Stimulated activated CD4-positive, alpha-beta T cell treated with anti-CD3 and anti-CD28 coated beads, TNF-alpha, amount 100 ng/mL, for 24 hours (primary cell): ENCODE data around the gene CTSZ.
"Not testable (repeated sequence)": the region's sequence is repeated elsewhere in the genome, so short reads cannot be mapped to it uniquely, and the experiment has no call there.

ENCODE experiments used
- DNase-seq, 3 experiments: peaks; one replicate each; pipeline ENCODE4 v3.0.0-alpha.2; 2020; ENCODE audit warnings: low read depth in 3 of 3

Gene CTSZ

DNA sequence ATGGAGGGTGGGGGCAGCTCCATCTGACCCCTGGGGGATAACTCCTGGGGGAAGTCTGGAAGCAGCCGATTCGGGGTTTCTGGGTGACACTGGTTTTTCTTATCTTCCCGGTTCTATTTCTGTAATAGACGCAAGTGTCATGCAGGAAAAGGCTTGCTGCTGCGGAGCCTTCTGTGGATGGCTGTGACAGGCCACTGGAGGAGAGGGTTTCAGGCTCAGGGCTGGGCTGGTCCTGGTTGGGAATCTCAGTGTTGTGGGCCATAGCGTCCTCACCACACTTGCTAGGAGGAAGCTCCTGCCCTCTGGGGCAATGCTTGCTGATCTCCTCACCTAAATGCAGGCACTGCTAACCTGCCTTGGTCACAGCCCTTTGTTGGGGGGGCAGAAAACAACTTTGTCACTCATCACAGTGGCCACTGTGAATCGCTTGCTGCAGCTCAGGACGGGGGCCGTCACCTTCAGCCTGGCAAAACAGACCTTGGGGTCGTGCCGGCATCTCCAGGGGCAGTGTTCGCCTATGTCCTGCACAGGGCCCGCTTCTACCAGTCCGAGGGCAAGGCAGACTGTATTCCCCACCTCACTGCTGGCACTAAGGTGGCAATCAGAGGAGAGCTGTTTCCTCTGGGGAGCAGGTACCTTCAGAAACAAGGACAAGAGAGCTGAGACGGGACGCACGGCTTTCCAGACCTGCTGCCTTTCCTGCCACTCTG lies 7.8 kb upstream of the CTSZ start:
- DNase-seq: no peak

DNA sequence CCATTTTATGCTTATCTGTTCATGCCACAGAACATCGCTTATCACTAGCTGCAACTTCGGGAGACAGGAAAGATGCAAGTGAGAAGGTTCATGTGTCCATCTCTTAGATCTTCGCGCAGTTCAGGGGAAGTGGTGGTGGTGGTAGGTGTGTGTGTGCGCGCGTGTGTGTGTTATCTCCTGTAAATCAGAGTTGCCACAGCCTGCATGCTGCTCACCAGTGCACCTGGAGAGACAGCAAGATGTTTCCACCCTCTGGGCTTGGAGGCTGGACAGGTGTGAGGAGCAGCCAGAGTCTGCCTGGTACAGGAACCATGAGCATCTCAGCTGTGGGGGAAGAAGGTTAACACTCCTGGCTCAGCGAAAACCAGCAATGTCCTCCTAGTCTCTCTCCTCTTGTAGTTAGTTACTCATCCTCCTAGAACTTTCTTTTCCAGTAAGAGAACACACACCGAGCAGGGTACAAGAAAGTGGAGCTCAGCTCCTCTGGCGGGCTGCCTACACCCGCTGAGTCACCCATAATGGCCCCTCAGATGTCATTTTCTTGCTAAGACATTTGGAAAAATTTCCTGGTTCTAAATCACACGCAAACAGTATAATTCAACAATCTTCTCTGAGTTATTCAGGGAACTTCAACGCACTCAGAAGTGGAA lies 7.0 kb upstream of the CTSZ start:
- DNase-seq: no peak

DNA sequence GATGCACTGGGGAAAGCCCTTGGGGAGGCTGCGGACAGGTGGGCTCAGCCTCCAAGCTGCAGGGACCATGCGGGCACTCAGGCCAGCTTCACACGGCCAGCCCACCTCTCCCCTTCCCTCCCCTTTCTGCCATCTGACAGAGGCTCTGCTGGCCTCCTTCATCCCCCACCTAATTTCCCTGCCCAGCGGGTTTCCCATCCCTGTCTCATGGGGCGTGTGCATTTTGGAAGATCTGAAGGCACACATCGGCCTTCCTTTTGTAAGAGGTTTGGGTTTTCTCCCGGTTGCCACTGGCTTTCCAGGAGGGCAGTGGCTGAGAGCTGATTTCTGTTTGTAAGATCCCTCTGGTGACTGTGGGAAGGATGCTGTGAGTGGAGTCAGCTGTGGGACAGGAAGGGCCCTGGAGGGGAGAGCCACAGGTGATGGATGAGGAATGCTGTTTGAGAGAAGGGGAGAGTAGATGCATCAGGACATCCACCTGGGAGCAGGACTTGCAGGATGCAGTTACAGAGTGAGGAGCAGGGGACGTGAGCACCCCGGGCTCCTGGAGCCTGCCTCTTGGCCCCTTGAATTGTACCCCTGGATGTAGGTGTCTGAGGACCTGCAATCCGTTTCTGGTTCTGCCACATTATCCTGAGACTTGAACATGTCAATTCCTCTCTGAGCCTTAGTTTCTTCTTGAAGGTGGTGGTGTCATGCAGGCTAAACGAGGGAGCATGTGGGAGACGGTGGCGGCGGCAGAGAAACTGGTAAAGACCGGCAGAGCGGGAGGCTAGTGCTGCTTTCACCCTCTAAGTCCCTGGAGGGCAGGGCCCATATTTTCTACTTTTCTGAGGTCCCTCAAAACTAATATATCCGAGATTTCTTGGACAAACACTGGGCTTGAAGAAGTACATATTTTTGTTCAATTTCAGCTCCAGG lies 6.2 kb upstream of the CTSZ start:
- DNase-seq: no peak

DNA sequence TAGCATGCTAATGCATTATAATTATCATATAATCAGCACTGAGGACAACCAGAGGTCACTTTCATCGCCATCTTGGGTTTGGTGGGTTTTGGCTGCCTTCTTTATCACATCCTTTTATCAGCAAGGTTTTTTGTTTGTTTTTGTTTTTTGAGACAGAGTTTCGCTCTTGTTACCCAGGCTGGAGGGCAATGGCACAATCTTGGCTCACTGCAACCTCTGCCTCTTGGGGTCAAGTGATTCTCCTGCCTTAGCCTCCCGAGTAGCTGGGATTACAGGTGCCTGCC lies 4.8 kb upstream of the CTSZ start:
- DNase-seq: not testable (repeated sequence)

DNA sequence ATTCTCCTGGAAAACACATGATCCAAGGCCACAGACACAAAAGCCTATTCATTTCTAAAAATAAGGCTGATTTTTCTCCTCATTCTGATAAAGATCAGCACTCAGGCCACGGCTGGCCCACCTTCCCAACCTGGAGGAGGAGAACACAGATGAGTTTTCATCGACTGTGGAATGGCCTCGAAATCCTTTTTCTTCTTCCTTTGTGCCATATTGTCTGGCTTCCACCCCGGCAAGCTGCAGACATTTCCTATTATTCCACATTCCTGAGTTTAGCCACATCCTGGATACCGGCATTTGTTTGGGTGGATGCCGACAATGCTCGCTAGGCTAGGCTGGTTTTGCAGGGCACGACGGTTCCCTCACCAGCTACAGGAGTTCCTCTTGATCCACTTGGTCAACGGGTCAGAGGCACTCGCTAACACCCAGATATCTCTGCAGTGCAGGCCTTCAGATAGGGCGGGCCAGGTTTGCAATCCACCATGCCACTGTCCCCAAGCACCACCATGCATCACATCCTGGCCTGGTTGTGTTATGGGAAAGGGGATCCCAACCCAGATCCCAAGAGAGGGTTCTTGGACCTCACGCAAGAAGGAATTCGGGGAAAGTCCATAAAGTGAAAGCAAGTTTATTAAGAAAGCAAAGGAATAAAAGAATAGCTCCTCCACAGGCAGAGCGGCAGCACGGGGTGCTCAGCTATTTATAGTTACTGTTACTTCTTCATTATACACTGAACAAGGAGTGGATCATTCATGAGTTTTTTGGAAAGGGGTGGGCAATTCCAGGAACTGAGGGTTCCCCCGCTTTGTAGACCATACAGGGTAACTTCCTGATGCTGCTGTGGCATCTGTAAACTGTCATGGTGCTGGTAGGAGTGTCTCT lies 4.2 kb upstream of the CTSZ start:
- DNase-seq: no peak

DNA sequence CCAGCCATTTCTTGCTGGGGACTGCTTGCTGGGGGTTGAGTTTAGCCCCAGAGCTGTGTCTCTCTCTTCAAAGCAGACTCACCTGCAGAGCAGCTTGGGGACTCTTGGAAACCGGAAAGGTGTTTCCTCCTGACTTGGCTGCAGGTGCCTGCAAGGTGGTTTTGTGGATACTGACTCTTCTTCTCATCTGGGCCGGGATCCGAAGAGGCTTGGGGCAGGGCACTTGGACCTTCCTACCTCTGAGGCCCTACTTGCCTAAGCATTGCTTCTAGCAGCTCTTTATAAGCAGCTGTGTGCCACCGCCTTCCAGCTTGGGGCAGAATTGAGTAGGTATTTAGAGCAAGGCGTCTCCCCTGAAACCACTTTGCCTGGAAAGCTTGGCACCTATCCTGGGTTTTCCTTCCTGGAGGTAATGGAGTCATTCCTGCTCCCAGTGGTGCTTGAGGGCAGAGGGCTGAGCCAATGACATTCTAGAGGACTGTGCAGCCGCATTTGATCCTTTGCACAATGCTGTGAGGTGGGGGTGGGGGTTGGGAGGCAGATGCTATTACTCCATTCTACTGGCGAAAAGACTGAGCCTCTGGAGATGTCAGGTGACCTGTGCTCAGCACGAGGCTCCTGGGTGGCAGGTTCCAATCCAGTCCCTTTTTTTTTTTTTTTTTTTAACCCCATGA lies 3.4 kb upstream of the CTSZ start:
- DNase-seq: no peak

DNA sequence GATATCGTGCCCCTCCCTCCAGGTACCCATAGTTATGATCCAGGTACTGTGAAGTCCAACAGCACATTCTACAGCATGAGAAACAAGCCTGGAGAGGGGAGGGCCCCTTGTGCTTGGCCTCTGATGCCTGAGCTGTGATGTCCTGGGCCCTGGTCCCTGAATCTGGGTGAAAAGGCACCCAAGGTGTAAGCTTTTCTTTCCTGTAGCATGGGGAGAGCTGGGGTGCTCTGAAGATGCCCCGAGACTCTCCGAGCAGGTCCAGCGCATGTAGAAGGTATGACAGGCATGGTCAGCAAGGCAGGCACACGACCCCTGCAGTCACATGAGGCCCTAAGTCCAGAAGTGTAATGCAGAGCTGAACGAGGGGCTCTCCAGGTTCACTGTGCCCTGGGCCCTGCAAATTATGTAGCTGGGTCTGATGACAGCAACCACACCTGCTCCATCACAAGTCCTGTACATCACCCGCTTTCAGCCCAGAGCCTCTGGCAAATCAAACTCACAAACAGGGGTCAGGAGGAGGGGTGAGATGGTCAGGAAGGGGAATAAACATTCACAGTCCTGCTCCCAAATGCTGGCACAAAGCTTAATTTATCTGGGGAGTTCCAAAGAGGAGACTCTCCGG lies 1.8 kb upstream of the CTSZ start:
- no peak for DNase-seq

DNA sequence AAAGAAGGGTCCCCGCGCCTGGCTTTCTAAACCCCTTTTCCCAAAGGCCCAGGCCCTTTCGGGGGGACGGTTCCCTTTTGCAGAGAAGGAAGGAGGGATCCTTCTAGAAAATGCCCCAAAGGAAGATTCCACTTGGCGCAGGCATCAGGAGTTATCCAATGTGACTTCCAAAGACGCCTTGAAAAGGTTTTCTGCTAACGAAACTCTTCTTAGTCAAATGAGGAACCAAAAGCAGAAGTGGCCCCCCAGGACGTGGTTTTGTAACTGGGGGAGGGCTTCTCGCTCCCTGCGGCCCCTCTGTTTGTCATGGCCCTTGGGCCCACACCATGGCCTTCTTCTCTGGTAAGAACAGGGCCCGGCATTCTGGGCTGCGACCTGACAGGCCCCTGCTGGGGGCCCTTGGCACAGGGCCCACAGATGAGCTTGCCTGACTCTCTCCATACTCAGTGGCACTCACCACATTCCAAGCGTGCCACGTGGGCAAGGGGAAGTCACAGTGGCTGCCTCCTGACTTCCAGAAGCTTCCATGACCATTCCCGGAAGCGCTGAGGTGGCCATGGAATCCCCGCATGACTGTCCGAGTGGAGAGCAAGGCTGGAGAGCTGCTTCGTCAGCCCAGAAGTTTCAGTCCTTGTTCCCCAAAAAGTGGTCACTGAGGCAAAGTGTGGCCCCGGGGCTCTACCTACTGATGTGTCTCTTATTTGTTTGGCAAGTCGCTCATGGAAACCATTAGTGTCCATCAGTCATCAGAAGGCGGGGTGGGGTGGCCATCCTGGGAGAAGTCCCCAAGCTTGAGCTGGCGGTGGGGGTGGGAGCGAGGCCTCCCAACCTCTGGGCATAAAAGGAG lies 834 bp upstream of the CTSZ start:
- DNase-seq: no peak

DNA sequence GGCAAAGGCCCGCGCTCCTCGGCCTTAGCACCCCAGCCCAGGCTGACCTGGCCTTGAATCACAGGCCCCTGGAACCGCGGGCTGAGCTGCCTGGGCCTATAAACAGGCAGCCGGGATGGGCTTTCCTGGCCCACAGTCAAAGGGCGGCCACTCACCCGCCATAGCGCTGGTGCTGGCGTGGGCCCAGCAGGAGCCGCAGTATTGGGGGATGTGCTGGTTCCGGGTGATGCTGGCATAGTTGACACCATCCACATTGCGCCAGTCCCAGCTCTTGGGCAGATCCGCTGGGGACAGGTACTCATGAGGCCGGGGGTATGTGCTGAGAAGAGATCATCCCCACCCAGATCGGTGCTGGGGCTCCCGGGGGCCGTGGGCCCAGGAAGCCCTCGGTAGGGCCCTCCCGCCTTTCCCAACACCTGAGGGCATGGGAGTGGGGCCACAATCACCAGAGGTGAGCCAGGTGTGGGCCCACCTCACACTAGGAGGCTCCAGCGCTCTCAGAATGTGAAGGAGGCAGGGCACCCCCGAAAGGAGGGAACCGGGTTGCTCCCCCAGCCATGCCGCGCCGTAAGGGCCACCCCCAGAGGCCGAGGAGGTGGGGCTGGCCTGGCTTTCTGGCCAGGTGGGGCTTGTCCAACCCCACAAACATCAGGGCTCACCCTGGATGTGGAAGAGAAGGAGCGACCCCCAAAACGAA lies 739 bp downstream of the CTSZ start:
- no peak for DNase-seq

DNA sequence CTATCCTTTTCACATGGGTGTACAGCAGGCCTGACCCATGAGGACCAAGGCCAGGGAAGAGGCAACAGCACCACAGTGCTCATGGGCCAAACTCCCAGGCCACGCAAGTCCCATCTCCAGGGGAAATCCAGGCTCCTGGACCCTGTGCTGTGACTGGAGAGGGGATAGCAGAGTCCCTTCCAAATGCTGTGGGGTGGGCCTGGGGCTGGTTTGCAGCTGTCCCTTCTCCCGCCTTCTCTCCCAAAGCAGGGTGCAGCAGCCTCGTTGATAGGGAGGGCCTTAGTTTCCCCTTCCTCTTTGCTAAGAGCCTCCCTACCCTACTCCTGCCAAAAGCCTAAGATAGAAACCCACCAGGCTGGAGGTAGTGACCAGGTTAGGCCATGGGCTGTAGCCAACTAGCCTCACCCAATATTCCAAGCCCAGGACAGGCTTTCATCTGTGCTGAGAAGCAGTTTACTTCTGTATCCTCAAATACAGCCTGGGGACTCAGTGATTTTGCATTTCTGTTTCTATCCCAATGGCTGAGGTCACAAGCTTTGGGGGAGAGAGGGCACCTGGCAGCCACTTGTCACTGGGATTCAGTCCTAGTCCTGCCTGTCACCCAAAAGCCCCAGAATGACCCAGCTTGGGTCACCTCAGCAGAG lies 1.4 kb downstream of the CTSZ start:
- DNase-seq: no peak

DNA sequence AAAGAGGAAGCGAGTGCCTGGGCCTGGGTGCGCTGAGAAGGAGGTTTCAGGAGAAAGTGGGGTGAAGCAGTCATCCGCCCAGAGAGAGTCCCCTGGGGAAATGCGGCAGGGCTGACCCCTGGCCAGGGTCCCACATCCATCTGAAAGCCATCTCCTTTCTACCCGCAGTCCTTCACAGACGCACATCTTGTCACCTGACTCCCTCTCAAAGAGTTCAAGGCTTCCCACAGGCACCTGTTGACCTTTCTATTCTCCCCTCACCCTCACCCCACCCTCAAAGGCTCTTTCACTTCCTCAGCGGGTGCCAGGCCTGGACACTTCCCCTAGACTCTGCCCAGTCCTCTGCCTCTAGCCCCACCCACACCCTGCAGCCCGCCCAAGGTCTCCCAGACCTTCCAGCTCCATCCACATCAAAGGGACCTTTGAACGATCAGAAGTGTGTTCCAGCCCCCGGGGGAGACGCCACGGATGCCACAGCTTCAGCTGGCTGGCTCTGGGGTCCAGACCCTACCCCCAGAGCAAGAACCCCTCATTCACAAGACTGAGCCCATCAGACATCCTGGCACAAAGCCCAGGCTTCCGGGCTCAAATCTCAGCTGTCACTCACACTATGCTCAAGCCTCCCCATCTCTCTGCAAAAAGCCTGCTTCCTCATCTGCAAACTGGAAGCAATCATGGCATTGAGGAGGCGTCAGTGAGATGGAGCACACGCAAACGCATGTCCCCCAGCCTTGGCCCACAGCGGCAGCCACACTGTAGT lies 2.1 kb downstream of the CTSZ start:
- DNase-seq: no peak

DNA sequence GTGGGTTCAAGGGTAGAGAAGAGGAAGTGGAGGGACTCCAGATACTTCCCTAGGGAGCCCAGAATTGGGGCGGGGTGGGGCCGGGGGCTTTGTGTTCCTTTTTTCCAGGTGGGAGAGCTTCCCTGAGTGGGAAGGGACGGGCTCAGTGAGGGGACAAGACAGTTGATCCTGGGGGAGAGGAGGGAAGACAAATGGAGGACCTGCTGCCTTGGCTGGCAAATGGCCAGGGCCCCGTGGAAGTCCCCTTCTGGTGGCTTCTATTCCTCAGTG lies 2.6 kb downstream of the CTSZ start:
- peak in 1 of 3 experiments; percentile 42 for DNase-seq

DNA sequence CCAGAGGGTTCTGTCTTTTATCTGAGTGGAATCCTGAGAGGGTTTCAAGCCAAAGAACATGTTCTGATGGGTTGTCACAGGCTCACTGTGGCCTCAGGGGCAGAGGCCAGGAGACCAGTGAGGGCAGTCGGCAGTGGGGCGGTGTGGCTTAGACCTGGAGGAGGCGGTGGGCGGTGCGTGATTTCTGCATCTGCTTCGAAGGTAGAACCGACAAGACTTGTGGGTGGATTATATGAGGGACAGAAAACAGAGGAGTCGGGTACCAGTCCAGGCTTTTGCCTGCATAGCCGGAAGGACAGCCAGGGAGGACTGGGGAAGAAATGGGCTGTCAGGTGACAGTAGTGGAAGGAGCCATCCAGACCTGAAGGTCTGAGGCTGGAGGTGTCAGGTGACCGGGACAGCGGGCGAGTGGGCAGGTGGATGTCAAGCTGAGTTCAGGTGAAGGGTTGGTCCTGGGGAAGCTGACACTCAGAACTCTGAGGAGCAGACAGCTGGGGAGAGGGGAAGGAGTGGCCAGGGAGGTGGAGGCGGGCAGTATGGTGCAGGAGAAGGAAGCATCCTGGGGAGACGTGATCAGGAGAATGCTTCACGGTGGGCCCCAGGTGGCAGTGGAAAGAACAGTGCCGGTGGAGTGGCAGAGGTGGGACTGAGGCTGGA lies 3.1 kb downstream of the CTSZ start:
- no peak for DNase-seq

DNA sequence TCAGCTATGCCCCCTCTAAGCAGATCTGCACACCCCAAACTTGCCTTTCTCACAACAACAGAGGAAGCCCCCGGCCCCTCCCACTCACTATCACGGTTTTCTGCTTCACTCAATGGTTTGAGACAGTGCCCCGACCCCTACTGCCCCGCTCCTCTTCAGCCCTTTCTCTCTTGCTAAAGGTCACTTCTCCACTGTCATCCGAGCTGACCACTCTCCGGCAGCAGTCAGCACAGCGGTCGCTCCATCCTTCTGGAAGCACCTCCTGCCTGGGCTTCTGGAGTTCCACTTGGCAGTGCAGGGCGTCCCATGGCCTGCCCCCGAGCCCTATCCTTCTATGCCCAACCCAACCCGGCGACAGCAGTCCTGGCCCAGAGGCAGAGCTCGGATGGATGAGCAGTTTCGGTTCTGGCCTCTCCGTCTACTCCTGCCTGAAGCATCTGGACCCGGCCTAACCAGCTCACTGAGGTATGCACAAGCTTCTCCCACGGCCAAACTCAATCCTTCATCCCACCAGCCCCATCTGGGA lies 4.1 kb downstream of the CTSZ start:
- DNase-seq: no peak

DNA sequence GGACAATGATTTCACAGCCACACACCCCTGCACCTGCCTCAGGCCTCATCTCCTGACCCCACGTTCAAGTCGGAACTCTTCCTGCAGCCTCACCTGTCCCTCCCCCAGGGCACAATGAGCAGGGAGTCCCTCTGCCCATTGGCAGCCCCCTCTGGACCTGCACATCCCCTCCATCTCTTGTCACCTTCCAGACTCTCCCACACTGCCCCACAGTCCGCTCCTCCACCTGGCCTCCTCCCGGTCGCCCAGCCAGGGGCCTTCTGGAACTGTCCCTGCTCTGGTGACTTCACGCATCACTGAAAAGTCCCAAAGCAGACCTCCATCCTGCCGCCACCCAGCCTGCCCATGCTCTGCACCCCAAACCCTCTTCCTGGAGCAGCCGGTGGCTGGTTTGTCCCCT lies 4.7 kb downstream of the CTSZ start:
- no peak for DNase-seq

DNA sequence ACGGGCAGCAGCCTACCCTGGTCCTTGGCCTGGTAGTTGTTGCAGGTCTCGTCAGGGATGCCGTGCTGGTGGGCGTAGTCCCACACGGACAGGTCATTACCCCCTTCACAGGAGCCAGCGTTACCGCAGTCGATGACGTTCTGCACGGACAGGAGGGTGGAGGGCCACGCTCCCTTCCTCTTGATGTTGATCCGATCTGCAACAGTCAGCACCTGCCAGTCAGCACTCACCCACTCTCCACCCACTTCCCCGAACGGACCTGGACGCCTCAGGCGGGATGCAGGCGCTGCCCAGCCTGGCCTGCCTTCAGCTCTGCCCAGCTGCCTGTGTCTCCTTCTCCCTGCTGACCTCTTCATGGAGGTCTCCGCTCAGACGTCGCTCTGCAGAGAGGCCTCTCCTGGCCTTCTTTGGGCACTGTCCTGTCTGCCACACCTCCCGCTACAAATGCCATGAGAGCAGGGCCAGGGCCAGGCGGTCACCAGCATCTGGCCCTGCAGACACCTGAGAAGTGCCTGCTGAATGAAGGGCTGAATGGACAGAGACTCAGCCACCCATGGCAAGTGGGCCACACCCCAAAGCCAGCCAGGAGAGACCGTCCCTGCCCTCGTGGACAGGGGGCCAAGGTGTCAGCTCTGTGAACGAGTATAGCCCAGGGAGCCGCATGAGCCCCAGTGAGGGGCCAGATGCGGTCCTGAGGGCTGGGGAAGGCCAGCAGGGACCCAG lies 5.4 kb downstream of the CTSZ start:
- no peak for DNase-seq

DNA sequence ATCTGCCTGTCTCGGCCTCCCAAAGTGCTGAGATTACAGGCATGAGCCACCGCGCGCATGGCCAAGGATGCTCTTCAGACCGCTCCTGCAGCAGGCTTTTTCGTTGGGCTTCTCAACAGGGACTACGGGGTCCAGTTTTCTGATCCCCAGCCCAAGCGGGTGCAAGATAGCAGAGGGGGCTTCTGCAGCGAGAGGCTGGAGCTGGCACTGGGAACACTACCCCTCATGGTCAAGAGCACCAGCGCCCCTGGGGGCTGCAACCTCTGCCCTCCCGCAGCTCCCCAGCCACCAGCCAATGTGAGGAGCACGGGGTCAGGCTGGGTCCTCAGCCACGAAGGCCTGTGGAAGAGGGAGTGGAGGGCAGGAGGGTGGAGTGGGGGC lies 6.0 kb downstream of the CTSZ start:
- no peak for DNase-seq
